ENCODE measurements around the gene SLCO2B1.

Gene SLCO2B1

DNA sequence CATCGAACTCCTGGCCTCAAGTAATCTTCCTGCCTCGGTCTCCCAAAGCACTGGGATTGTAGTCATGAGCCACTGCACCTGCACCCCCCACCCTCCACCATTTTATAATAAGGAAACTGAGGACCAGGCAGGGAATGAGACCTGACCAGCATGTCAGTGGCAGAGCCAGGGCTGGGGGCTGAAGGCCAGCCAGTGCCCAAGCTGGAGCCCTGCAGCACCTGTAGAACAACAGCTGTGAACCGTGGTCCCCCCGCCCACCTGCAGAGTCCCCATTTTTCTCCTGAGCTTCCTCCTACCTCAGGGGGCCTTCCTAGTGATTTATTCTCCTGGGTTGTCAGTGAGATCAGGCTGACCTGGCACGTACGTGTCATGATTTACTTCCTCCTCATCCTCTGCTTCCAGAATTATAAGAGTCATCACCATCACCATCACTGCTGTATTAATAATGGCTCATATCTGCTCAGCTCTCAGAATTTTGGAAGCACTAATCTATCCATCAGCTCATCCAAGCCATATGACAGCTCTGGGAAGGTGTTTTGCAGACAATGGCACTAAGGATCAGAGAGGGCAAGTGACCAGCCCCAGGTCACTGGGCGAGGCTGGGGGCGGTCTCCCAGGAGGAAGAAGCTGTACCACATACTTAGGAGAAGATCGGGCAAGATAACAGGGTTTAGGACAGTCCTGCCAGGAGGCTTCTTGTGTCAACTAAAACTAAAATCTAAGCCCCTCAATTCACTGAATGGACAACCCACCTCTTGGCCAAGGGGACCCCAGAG, 5.5 kb upstream of the SLCO2B1 start:
- no peak for FAIRE-seq

DNA sequence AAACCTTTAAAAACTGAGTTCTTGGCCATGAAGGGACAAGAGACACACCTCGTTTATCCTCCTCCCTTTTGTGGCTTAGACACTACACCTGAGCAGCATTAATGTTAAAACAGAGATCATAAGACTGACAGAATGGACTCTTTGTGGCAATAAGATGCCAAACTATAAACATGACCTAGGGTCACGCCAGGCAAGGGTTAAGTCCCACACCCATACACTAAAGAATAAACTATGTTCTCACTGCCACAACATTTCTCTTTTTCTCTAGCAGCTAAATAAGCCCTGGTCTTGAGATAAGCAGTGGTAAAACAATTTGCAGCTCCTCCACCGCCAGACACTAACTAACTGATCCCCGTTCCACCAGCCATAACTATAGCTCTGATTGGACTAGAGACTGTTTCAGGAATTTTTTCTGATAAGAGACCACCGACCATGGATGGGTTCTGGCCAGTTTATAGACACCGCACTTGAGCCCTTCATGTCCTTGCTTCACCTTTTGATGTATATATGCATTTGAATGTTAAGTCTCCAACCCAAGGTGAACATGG, 4.9 kb upstream of the SLCO2B1 start:
- FAIRE-seq, result no peak

DNA sequence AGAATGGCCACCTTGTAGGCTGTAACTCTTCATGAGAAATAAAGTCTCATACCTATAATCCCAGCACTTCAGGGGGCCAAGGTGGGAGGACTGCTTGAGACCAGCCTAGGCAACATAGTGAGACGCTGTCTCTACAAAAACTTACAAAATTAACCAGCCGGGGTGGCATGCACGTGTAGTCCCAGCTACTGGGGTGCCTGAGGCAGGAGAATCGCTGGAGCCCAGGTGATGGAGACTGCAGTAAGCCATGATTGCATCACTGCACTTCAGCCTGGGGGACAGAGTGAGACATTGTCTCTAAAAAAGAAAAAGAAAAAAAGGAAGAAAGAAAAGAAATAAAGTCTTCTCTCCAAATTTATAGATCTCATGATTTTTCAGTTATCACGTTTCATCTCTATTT, 4.2 kb upstream of the SLCO2B1 start:
- FAIRE-seq, result no peak

DNA sequence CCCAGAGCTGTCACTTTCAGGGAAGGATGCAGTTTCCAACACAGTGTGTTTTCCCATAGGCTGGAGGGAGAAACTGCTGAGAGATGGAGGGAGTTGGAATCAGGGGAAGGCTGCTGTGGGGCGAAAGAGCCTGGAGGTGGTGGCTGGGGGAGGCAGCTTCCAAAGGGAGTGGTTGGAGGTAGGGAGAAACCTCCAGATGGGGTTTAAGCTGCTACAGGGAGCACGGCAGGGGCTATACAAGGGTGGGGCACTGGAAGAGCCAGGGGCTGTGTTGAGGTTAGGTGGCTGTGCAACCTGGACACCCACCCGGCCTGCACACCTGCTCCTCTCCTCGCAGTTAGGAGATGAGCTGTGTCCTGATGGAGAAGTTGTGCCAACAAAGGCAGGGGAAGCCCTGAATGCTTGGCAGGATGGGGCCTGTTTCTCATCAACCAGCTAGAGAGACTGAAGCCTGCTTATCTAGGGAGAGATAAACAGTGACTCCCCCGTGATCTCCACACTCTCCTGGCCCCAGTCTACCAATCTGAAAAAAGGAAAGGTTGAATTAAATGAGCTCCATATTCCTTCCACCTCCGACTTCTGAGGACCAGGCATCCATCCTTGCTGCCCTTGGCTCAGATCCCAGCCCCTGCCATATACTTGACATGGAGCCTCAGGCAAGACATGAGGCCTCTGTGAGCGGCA, 3.6 kb upstream of the SLCO2B1 start:
- FAIRE-seq, result no peak

DNA sequence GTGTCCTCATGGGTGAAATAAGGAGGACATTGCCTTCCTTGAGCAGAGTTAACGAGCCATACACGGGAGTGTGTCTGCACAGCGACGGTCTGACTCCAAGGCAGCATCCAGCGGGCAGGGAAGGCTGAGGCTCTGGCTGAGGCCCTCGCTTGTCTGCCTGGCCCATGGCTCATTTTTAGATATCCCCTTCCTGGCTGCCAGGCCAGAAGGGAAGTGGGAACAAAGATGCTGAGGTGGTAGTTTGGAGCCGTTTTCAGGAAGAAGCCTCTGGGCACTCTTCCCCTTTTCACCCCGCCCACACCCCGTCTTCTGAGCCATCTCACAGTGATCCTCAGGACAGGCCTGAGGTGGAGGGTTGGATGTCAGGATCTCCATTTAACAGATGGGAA, 3.0 kb upstream of the SLCO2B1 start:
- FAIRE-seq, result no peak

DNA sequence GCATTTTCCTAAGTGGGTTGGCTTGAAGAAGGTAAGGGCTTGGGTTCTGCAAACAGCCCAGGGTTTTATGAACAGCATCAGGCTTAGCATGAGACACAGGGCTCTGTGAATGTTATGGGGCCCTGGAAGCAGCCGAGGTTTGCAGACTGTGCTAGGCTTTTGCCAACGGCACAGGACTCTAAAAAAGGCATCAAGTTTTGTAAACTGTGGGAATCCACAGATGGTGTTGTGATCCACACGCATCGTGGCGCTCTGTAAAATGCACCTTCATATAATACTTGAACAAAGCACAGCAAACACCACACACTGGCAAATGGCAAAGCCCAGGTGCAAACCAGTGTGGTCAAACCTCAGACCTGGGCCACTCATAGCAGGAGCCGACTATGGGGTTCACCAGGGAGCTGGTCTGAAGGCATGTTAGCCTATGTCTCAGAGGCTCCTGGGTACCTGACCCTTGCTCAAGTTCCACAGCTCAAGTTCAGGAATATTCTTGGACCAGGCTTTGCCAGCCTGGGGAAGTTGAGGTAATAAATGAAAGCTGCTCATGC, 2.4 kb upstream of the SLCO2B1 start:
- FAIRE-seq, result no peak

DNA sequence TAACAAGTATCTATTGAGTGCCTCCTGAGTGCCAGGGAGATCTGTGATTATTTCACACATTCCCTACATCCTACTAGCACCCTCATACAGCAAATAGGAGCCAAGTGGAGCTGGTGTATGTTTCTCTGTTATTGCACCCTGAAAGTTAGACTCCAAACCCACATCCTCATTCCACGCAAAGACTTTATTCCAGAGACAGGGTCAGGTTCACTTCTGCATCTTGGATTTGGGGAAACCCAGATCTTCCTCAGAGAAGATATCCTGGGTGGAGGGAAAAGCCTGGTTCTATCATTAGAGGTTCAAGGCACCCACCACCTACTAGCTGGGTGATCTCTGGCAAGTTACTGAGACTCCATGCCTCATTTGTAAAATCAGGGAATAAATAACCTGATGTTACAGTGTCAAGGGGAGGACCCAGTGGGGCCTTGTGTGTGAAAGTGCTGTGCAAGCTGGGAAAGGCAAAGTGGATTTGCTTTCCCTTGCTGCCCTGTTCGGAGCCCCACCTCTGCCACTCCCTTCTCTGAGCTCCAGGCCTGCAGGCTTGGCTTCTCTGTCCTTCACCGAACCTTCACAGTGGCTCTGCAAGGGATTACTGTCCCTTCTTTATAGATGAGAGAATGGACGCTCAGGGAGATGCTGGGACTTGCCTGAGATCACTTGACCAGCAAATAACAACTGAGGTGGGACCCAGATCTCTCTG, 991 bp upstream of the SLCO2B1 start:
- FAIRE-seq, result no peak

DNA sequence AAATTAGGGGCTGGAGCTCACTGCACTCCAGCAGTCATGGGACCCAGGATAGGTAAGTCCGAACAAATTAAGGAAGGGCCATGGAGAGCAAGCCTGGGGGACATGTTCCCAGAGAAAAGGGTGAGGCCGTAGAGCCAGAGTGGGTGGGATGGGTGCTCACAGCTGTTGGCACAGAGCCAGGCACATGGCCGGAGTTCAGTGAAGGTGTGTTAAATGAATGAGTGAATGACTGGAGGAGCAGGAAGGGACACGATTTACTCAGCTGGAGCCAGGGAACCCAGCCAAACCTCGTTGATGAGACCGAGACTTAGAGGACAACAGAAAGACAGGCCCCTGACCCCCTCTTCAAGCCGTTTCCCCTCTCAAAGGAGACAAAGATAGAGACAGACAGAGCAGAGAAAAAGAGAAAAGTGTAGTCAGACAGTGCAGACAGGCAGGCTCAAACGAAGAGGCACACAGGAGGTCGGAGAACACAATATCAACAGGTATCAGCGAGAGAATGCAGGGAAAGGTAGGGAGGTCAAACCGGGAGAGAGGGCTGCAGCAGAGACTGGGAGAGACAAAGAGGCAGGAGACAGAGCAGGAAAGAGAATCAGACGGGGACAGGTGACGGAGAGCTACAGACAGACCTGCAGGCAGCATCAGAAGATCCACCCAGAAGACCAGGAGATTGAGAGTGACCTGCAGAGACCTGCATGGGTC, 590 bp downstream of the SLCO2B1 start:
- FAIRE-seq, result no peak

DNA sequence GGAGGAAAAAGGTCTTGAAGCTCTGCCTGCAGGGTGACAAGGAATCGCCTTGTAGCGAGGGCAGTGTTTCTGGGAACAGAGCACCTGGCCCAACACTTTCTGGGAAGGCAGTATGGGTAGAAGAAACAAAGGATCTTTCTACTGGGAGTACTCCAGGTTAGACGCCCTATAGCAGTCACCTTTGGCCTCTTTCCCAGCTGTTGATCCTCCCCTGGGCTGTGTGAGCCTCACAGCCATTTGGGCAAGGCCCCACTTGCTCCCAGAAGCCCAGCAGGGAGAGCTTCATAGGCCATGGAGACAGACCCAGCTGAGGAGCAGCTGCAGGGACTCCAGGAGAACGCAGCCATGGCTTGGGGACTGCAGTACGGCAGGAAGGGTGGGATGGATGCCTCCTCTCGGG, 1.2 kb downstream of the SLCO2B1 start:
- FAIRE-seq, result no peak

DNA sequence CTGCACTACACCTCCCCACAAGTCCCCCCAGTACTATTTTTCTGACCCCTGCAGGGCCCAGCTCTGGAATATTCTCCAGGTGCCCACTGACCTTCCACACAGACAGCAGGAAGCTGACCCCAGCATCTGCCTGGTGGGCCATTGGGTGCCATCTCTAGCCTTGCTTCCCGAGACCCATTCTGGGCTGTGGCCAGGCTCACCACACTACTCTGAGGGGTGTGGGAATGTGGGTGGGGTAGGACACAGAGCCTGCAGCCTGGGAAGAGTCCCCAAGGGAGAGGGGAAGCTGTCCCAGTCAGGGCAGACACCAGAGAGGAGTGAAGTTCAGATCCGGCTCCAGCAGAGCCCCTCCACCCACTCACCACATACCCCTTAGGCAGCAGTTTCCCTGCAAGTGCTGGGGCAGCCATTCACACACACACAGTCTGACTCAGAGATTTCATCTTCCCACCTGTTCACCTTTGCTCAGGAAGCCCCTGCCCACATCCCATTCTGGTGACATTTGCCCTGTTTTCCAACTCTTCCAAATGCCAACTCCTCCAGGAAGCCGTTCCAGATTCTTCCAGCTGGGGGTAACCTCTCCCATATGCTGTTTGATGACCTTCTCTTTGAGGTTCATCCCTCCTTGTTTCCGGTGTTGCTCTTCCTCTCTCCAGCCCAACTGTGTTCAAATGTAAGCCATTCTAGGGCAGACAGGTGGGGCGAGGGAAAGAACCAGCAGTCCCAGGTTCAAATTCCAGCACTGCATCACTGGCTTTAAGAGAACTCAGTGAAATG, 1.9 kb downstream of the SLCO2B1 start:
- FAIRE-seq, result no peak

DNA sequence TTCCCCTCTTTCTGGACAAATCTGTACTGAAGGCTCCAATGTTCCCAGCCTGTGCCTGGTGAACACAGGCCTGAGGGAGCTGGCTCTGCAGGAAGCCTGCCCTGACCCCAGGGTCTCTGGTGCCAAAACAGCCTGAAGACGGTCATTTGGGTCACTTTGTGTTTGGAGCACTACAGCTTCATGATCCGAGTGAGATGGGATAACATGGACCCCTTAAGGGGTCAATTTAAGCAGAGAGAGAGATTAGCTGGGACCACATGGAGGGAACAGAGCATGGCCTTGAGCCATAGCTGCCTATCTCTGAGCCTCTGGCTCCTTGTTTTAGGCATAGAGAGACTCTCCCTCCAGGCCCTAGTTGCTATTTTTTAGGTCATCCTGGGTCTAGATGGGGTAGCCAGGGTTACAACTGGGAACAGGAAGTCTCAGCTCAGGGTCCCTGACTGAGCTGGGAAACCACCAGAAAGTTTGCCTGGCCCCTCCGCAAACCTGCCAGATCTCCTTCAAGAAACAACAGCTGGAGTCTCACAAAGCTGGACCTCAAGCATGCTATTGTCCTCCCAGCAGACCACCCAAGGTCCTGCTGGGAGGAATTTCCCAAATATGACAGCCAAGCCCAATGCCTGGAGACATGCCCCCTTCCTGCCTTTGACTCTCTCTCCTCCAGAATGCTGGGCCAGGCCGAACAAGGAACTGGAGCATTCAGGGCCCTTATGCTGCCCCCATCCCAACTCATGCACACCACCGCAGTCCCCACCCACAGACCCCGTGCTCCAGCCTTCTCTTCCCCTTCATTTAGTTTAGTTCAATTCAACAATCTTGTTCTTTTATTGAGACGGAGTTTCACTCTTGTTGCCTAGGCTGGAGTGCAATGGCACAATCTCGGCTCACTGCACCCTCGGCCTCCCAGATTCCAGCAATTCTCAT, 4.0 kb downstream of the SLCO2B1 start:
- FAIRE-seq, result no peak

DNA sequence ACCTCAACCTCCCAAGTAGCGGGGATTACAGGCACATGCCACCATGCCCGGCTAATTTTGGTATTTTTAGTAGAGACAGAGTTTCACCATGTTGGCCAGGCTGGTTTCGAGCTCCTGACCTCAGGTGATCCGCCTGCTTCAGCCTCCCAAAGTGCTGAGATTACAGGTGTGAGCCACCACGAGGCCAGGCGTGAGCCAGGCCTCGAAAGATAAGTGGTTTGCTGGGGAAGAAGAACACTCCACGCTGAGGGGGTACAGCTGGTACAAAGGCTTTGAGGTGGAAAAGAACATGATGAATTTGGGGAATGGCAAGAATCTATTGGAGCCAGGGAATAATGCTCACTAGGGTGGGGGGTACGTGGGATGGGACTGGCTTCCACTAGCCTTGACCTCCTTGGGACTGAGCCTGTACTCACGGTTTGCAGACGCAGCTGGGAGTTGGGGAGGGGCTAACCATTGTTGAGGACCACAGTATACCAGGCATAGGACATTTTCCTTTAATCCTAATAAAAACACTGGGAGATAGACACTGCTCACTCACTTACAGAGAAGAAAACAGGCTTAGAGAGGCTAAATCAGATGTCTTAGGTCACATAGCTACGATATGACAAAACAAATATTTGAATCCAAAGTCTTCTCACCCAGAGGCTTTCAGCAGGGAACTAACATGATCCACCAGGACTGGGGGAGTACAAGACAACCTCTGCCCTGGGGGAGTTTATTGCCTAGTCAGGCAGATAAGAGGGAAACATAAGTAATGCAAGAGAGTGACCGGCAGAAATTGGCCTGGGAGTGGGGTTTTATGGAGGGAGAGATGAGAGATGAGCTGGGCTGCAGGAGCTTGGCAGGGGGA, 4.9 kb downstream of the SLCO2B1 start:
- no peak for FAIRE-seq

DNA sequence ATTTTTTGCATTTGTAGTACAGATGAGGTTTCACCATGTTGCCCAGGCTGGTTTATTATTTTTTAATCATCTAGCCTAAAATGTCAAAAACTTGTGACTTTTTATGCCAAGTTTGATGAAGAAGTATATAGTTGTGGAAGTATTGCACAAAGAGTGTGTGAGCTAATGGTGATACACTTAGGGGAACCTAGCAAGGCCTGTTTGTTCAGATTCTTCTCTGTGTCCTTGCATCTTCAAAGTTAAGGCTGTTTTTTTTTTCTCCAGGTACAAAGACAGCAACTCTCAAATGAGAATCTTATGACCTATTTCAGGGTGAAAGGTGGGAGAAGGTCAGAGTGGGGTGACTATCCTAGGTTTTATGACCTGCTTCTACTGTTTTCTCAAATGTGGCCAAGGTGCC, 7.3 kb downstream of the SLCO2B1 start:
- FAIRE-seq, result no peak

DNA sequence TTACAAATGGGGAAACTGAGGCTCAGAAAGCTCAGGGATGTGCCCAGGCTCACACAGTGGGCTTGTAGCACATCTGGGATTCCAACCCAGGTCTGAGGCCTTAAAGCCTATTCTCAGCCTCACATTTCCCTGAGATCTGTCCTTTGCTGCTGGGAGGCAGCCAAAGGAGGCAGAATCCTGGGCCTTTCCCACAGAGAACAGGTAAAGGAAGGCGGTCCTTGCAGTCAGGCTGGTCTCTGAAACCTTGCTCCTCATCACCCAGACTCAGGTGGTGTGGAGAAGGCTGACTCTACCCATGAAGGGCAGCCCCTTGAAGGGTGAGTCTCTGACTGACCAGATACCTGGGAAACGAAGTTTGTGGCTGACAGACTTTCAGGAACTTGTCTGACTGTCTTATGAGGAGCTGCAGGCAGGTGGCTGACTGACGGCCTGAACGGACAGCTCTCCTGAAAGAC, 7.8 kb downstream of the SLCO2B1 start:
- FAIRE-seq, result no peak

DNA sequence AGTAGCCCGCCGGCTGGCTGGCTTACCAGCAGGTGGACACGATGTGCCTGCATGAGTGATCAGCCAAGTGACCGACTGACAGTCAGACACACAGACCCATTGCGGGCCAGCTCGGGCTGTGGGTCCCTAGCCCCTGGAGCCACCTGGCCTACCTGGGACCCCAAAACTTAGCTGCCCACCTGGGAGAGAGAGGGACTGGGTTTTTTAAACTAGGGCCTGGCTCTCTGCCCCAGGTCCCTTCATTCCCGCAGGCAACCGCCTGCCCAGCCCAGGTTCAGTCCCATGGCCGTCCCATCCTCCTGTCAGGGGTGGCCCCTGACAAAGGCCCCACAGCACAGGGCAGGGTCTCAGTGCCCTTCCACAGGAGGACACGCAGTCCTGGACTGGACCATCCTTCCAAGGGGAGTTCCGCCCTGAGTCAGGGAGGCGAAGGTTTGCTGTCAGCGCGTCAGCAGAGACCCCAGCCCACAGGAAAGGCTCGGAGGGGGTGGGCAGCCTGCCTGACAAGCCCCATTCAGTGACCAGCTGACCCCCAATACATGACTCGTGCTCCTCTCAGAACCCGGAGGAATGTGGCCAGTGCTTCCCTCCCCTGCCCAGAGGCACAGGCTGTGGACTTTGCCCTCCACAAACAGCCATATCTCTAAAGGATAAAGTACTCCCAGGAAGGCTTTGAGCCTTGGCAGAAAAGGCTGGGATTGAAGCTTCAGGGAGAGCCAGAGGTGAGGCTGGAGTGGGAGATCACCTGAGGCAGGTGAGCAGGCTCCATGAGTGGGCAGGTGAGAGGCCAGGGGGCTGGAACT, 8.4 kb downstream of the SLCO2B1 start:
- FAIRE-seq, result no peak

DNA sequence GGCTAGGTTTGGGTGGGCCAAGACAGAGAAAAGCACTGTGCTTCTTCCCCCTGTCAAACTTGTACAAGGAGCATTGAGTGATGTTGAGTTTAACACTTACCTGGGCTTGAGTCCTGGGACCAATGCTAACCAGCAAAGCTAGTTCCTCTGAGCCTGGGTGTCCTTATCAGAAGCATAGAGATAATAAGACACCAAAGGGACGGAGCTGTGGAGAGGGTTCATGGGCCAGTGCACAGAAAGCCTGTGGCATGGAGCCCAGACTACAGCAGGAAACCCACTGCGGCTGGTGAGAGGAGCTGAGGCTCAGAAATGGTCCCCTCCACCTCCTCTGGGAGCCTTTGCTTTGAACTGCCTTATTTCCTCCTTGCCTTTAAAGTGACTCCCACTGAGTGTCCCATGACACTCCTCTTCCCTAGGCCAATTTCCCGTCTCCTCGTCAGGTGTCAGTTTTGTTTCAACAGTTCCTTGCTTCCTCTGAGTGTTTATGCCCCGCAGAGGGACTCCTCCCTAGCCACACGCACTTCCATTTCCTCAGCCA, 9.4 kb downstream of the SLCO2B1 start:
- FAIRE-seq, result no peak

DNA sequence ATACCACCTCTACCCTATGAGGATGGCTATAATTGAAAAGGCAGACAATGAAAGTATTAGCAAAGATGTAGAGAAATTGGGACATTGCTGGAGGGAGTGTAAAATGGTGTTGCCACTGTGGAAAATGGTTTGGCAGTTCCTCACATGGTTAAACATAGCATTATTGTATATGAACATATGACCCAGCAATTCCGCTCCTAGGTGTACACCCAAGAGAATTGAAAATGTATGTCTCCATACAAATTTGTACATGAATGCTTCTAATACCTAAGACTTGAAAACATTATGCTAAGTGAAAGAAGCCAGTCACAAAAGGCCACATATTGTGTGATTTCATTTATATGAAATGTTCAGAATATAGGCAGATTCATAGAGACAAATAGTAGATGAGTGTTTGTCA, 10.0 kb downstream of the SLCO2B1 start:
- FAIRE-seq, result no peak

DNA sequence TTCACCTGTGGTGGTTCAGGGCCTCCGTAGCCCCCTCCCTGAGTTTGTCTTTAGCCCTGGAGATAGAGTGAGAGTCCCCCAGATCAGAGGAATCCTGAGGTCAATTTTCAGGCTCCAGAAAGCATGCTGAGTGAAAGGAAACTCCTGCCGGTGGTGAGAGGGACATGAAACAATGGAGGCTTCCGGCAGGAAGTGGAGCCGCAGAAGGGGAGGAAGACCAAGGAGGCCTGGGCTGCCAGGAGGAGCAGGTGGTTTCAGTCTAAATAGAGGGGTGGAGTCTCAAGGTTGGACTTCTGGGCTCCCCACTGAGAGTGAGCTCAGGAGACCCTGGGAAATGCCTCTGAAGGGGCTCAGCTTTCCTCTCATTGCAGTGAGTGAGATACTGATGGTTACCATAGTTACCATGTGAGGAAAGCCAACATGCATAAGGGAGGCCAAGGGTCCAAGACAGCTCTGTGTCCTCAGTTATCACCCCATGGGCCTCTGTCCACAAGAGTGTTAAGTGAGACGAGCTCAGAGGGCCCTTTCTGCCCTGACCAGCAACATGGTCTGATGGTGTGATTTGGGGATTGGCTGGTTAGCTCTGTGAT, 10.7 kb downstream of the SLCO2B1 start:
- FAIRE-seq, result no peak

All from A204.1 (cell line).